H1 (cell line): ENCODE data around the gene KRTAP4-2. TPM values are rescaled to one million over a fixed set of nuclear protein-coding genes. Genes with fewer than 3 reads are reported as not detected.
"Not testable (repeated sequence)": the region's sequence is repeated elsewhere in the genome, so short reads cannot be mapped to it uniquely, and the experiment has no call there.

Source experiments
- CTCF ChIA-PET: fragments of 300-600 bp; sonication (Branson Sonifier 250); formaldehyde crosslinking; loops from one replicate; lab custom pipeline; 2021; ENCODE audit not compliant: partially characterized antibody; lab: Charles Lee
- POLR2A ChIA-PET: fragments of 300-600 bp; sonication (Branson Sonifier 250); formaldehyde crosslinking; loops from one replicate; lab custom pipeline; 2021; ENCODE audit warnings: inconsistent platforms; ENCODE audit not compliant: partially characterized antibody; lab: Charles Lee
- DNase-seq, 2 experiments: peaks; one replicate each; pipeline versions ENCODE4 v3.0.0 to v3.0.0-alpha.2; 2010 to 2022; ENCODE audit warnings: low spot score in 2 of 2, low read depth in 1 of 2, mixed read lengths in 1 of 2
- FAIRE-seq: peaks from 2 replicates; lab custom pipeline; 2011; peaks lifted over from hg19 to GRCh38; lab: Jason Lieb, UNC
- H2AFZ ChIP-seq: 2 replicates; pipeline ENCODE4 v1.8.1; 2012; ENCODE audit warnings: low read length, inconsistent platforms
- H2AK5ac ChIP-seq: 2 replicates; pipeline ENCODE4 v1.6.1; 2013; ENCODE audit warnings: low read depth, low read length
- H2BK120ac ChIP-seq: replicated peaks from 2 replicates; pipeline ENCODE3; 2013; ENCODE audit warnings: low read depth, low read length, inconsistent platforms
- H2BK12ac ChIP-seq: 2 replicates; pipeline ENCODE4 v1.6.1; 2013; ENCODE audit warnings: low read depth, low read length
- H2BK15ac ChIP-seq: 2 replicates; pipeline ENCODE4 v1.6.1; 2013; ENCODE audit warnings: low read length
- H2BK20ac ChIP-seq: 2 replicates; pipeline ENCODE4 v1.6.1; 2013; ENCODE audit warnings: low read length
- H2BK5ac ChIP-seq: 2 replicates; pipeline ENCODE4 v1.6.1; 2013; ENCODE audit warnings: low read depth, low read length
- H3K14ac ChIP-seq: 2 replicates; pipeline ENCODE4 v1.6.1; 2013; ENCODE audit warnings: inconsistent platforms; ENCODE audit not compliant: insufficient read length
- H3K18ac ChIP-seq: 2 replicates; pipeline ENCODE4 v1.6.1; 2013; ENCODE audit warnings: low read length; ENCODE audit errors: extremely low read depth
- H3K23ac ChIP-seq: 2 replicates; pipeline ENCODE4 v1.6.1; 2013; ENCODE audit warnings: inconsistent platforms; ENCODE audit not compliant: insufficient read length
- H3K23me2 ChIP-seq: 2 replicates; pipeline ENCODE4 v1.6.1; 2013; ENCODE audit warnings: low read depth, low read length
- H3K27ac ChIP-seq: 2 replicates; pipeline ENCODE4 v1.6.1; 2011; ENCODE audit warnings: low read depth, low read length, inconsistent platforms
- H3K27me3 ChIP-seq, 4 experiments: replicated peaks in 1 of 4; 1 replicate in 1 of 4; 2 replicates in 3 of 4; pipeline versions ENCODE4 v1.6.1 to v1.8.1; 2011 to 2013; ENCODE audit warnings: low read length in 3 of 4, mild to moderate bottlenecking in 3 of 4, inconsistent platforms in 2 of 4, mixed read lengths in 2 of 4, moderate library complexity in 1 of 4; ENCODE audit not compliant: control insufficient read depth in 3 of 4, insufficient read depth in 3 of 4; ENCODE audit errors: extremely low read depth in 1 of 4
- H3K36me3 ChIP-seq, 4 experiments: 2 replicates each; pipeline versions ENCODE4 v1.6.1 to v1.8.1; 2011 to 2013; ENCODE audit warnings: mild to moderate bottlenecking in 4 of 4, low read length in 3 of 4, moderate library complexity in 2 of 4, control low read depth in 1 of 4, inconsistent platforms in 1 of 4; ENCODE audit not compliant: insufficient read depth in 4 of 4, control insufficient read depth in 2 of 4
- H3K4ac ChIP-seq: replicated peaks from 2 replicates; pipeline ENCODE3; 2013; ENCODE audit warnings: low read length, low read depth, mixed read lengths, inconsistent platforms; ENCODE audit not compliant: insufficient read length
- H3K4me1 ChIP-seq, 4 experiments: replicated peaks in 1 of 4; 1 replicate in 1 of 4; 2 replicates in 3 of 4; pipeline versions ENCODE4 v1.6.1 to v1.8.1; 2011 to 2013; ENCODE audit warnings: low read length in 3 of 4, inconsistent platforms in 2 of 4, mixed read lengths in 1 of 4; ENCODE audit not compliant: insufficient read depth in 4 of 4, control insufficient read depth in 3 of 4
- H3K4me2 ChIP-seq, 2 experiments: 2 replicates each; pipeline versions ENCODE4 v1.6.1 to v1.8.1; 2011 to 2013; ENCODE audit warnings: low read depth in 2 of 2, low read length in 2 of 2, control low read depth in 1 of 2, inconsistent platforms in 1 of 2, mild to moderate bottlenecking in 1 of 2; ENCODE audit not compliant: insufficient read depth in 1 of 2
- H3K4me3 ChIP-seq, 4 experiments: fragments of 200-600, 300-600 bp in 1 of 4; sonication (generic), shearing (Covaris generic), sonication (Bioruptor Twin) in 1 of 4; 2 replicates each; pipeline versions ENCODE4 v1.5.1 to v1.8.1; 2011 to 2016; ENCODE audit warnings: low read length in 4 of 4, low read depth in 3 of 4, control low read depth in 2 of 4, inconsistent platforms in 2 of 4, mild to moderate bottlenecking in 2 of 4, mixed read lengths in 1 of 4, moderate library complexity in 1 of 4; ENCODE audit not compliant: insufficient read depth in 2 of 4; ENCODE audit errors: extremely low read depth in 1 of 4
- H3K56ac ChIP-seq: replicated peaks from 2 replicates; pipeline ENCODE3; 2013; ENCODE audit warnings: low read depth, mild to moderate bottlenecking, mixed read lengths, low read length, inconsistent platforms; ENCODE audit not compliant: insufficient read length
- H3K79me1 ChIP-seq: 2 replicates; pipeline ENCODE4 v1.6.1; 2013; ENCODE audit warnings: low read depth, low read length, control low read depth
- H3K79me2 ChIP-seq, 2 experiments: 2 replicates each; pipeline versions ENCODE4 v1.6.1 to v1.8.1; 2012 to 2013; ENCODE audit warnings: low read length in 2 of 2, mild to moderate bottlenecking in 2 of 2, inconsistent platforms in 1 of 2; ENCODE audit not compliant: insufficient read depth in 2 of 2, control insufficient read depth in 1 of 2
- H3K9ac ChIP-seq, 4 experiments: replicated peaks in 1 of 4; 1 replicate in 1 of 4; 2 replicates in 3 of 4; pipeline versions ENCODE4 v1.6.1 to v1.8.1; 2011 to 2013; ENCODE audit warnings: low read depth in 3 of 4, low read length in 3 of 4, control low read depth in 2 of 4, mild to moderate bottlenecking in 2 of 4, moderate library complexity in 2 of 4, inconsistent platforms in 1 of 4; ENCODE audit errors: extremely low read depth in 1 of 4
- H3K9me3 ChIP-seq, 2 experiments: 2 replicates each; pipeline versions ENCODE4 v1.6.1 to v1.8.1; 2012 to 2013; ENCODE audit warnings: mild to moderate bottlenecking in 2 of 2, moderate library complexity in 2 of 2, control low read depth in 1 of 2, inconsistent platforms in 1 of 2, low read depth in 1 of 2, low read length in 1 of 2, mixed read lengths in 1 of 2; ENCODE audit not compliant: insufficient read depth in 2 of 2
- H4K20me1 ChIP-seq, 2 experiments: replicated peaks in 1 of 2; 2 replicates each; pipeline versions ENCODE3 to v1.8.1; 2011 to 2013; ENCODE audit warnings: inconsistent platforms in 2 of 2, low read length in 2 of 2, mild to moderate bottlenecking in 1 of 2; ENCODE audit not compliant: insufficient read depth in 2 of 2, control insufficient read depth in 1 of 2
- H4K5ac ChIP-seq: 2 replicates; pipeline ENCODE4 v1.6.1; 2013; ENCODE audit warnings: low read length, low read depth, mixed read lengths, inconsistent platforms; ENCODE audit not compliant: insufficient read length
- H4K8ac ChIP-seq: 2 replicates; pipeline ENCODE4 v1.8.0; 2013; ENCODE audit warnings: mild to moderate bottlenecking, moderate library complexity, low read length, inconsistent platforms; ENCODE audit not compliant: insufficient read depth; ENCODE audit errors: extremely low read depth
- H4K91ac ChIP-seq: replicated peaks from 2 replicates; pipeline ENCODE3; 2013; ENCODE audit warnings: low read length, mixed read lengths, inconsistent platforms; ENCODE audit not compliant: insufficient read length
- WGBS, 2 experiments: shearing (Covaris generic) in 1 of 2; methylation state at CpG; one replicate each; pipeline versions ENCODE4 v1.1.6 to v1.1.7; 2013 to 2015; ENCODE audit warnings: low lambda C conversion rate in 2 of 2, mixed read lengths in 2 of 2, inconsistent platforms in 1 of 2, low coverage in 1 of 2, missing lambda C conversion rate in 1 of 2; ENCODE audit not compliant: insufficient replicate concordance in 2 of 2, insufficient coverage in 1 of 2, insufficient read length in 1 of 2; ENCODE audit errors: extremely low coverage in 1 of 2, missing lambda C conversion rate in 1 of 2; 5-methylcytosine and 5-hydroxymethylcytosine counted together
- polyA plus RNA-seq, 7 experiments: library from polyadenylated mRNA; depleted of rRNA in 3 of 7; stranded (reverse) in 5 of 7; unstranded in 2 of 7; fragments of >200 nt in 5 of 7; fragments of 200-250 nt in 2 of 7; gene quantifications; 1 replicate in 5 of 7; 2 replicates in 1 of 7; 4 replicates in 1 of 7; pipeline versions ENCODE4 v1.2.1 to v1.2.3, GENCODE V29; 2011 to 2013; ENCODE audit warnings: missing spikeins in 2 of 7, mixed read lengths in 2 of 7
- total RNA-seq: library from RNA; stranded (reverse); fragmentation: NEBNext Ultra II Directional; extraction: Animal tissue kit (Norgen Biotek cat#: 25700); gene quantifications from 2 replicates; pipeline ENCODE4 v1.2.1, GENCODE V29; 2021

KRTAP4-2 gene
- total and polyA plus RNA-seq, 2 of the 8 experiments (the other 6 are each of a cell fraction or from before 2014, with no cell fraction given), result not detected

- H3K36me3 ChIP-seq, H4K8ac ChIP-seq, H2BK15ac ChIP-seq, H2BK12ac ChIP-seq, H3K27ac ChIP-seq, H3K14ac ChIP-seq, FAIRE-seq, H3K18ac ChIP-seq, H3K4me1 ChIP-seq, H2AK5ac ChIP-seq, H3K4me2 ChIP-seq, POLR2A ChIA-PET, H2BK20ac ChIP-seq, H4K20me1 ChIP-seq, H3K9me3 ChIP-seq, H4K91ac ChIP-seq, H3K23me2 ChIP-seq, H2AFZ ChIP-seq, H3K56ac ChIP-seq, H3K79me1 ChIP-seq, H3K4ac ChIP-seq, DNase-seq, H4K5ac ChIP-seq, H3K27me3 ChIP-seq, H3K4me3 ChIP-seq, H2BK5ac ChIP-seq, H3K23ac ChIP-seq, H2BK120ac ChIP-seq, H3K9ac ChIP-seq, H3K79me2 ChIP-seq: not testable (repeated sequence)
- 94% methylated on average over 3 of the region's 3 CpGs; no CpG with 5 or more reads in 1 of the 2 experiments for WGBS, 2 experiments
- CTCF ChIA-PET, result interaction anchor here (1.2 kb wide), 1 partner anchor 29 kb away, joined by 3 read pairs; no protein-coding TSS in a partner anchor
Observed at GRCh38 chr17:41160190-41160589, 17.8 kb downstream of the KRTAP4-2 start.
